GM18519 (cell line): Measurements from ENCODE around the gene STRIP2.
"Not testable (repeated sequence)": the region's sequence is repeated elsewhere in the genome, so short reads cannot be mapped to it uniquely, and the experiment has no call there.

Experiments used
- ATAC-seq: cut with Tn5 transposase; IDR thresholded peaks from one replicate; pipeline ENCODE4 v1.9.1; 2021; ENCODE audit warnings: mild to moderate bottlenecking, moderate library complexity; ENCODE audit not compliant: unreplicated experiment, low FRiP score

STRIP2 gene

DNA sequence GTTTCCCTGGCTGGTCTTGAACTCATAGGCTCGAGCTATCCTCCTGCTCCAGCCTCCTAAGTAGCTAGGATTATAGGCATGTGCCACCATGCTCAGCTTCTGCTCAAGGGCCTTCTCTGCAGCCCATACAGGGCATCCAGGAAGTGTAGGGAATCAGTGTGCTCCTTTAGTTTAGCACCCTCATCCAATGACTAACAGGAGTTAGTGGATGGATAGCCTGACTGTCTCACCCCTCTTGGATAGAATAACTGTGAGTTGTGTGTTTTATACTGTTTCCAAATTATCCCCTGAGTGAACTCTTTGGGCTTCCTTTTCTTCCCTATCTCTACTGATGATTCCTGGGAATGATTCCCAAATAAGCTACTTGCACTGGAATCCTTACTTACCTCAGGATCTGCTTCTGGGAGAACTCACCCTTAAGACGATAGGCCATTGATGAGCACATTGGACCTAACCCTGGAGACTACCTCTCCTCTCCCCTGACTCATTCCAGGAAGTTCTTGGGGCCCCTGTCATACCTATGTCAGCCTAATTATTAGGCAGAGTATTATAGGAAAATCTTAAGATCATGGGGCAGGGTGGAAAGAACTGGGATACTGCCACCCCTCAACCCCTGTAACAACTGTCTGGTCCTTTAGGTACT, 18.5 kb downstream of the STRIP2 start:
- no peak for ATAC-seq

DNA sequence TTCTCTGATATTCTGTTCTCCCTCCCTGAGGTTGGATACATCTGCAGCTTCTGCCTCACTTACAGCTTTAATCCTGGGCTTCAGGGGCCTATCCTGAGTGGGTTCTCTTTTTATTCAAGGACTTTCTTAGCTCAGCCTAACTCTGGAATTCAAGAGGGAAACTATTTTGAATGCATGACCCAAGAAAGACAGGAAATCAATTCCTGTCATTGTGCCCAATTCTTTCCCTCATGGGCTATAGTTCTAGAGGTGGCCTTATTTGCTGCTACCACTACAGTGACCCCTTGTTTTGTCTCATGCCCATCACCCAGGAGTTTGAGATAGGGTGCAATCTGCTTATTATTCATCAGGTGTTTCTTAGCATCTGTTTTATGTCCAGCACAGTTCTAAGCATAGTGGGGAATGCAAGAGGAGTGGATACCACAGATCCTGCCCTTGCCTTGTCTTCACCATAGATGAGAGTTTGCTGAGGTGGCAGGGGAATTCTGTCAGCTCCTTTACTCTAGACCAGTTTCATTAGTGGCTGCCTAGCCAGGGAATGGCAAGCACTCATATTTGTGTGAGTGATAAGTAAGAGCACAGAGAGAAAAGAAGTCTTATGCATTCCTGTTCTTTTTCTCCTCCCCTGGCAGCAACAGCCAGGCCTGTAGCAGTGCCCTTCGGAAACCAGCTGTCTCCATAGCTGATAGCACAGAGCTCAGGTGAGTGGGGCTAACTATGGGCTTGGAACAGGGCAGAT, 19.4 kb downstream of the STRIP2 start:
- no peak for ATAC-seq

DNA sequence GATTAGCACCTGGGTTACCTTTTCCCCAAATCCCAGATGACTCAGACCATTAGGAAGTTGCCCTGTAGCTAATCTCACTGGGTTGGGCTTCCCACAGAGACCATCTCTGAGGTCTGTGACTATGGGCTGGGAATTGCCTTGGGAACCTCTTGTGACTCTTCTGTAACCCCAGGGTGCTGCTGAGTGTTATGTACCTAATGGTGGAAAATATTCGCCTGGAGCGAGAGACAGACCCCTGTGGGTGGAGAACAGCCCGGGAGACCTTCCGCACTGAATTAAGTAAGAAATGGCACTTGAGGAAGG, 20.0 kb downstream of the STRIP2 start:
- no peak for ATAC-seq

DNA sequence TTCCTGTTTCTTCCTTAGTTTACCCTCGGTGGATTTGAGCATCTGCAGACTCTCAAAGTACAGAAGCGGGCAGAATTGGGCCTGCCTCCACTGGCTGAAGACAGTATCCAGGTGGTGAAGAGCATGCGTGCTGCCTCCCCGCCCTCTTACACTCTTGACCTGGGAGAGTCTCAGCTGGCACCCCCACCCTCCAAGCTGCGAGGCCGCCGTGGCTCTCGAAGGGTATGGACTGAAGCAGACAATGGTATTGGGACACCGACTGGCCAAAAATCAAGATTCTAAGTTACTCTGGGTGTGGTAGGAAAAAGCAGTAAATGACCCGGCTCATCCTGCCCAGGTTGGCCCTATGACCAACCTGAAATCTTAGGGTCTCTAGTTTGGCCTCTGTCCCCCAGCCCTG, 22.2 kb downstream of the STRIP2 start:
- no peak for ATAC-seq

DNA sequence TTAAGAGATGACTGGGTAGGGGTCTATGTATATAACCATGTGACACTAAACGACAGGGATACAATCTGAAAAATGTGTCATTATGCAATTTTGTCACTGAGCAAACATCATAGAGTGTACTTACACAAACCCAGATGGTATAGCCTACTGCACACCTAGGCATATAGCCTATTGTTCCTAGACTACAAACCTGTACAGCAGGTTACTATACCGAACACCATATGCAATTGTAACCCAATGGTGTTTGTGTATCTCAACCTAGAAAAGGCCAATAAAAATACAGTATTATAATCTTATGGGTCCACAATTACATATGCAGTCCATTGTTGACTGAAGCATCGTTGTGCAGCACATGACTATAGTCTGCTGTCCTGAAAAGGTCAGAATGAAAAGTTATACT, 22.9 kb downstream of the STRIP2 start:
- ATAC-seq, result no peak

DNA sequence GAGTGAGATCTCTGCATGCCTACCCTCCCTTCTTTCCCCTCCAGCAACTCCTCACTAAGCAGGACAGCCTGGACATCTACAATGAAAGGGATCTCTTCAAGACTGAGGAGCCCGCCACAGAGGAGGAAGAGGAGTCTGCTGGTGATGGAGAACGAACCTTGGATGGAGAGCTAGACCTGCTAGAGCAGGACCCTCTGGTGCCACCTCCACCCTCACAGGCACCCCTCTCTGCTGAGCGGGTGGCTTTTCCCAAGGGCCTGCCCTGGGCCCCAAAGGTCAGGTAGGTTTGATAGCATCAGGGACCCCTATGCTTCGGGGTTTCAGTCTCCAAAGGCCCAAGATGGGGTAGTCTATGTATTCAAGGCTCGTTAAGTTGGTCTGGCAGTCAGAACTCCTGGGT, 23.9 kb downstream of the STRIP2 start:
- ATAC-seq, result no peak

DNA sequence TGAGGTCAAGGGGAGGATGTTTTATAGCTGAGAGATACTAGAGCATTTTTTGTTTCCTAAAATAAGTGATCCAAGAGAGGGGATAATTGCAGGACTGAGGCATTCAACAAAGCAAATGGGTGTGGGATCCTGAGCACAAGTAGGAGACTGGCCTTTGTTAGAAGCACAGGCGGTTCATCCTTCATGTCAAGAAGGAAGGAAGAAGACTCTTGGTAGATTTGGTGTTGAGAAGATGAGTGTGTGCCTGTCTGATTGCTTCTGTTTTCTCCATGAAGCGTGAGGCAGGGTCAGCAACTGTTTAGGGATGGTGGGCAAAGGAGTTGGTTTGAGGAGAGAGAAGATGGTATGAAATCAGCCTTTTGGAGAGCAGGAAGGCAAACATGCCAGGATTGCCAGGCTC, 27.6 kb downstream of the STRIP2 start:
- no peak for ATAC-seq

DNA sequence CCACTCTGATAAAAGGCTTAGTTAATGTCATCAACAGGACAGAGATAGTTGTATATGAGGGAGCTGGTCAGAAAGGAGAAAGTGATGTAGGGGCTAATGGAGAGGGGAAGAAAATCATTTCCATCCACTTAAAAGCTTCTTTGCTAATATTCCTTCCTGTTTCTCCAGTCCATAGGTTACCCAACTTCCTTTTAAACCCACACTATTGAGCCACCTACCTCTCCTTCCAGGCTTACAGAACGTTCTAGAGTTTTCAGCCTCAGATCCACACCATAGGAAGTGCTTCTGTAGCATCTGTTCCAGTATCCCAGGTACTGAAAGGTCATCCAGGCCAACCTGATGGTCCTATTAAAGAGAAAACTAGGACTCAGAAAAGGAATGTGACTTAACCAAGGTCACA, 28.2 kb downstream of the STRIP2 start:
- ATAC-seq, result no peak

DNA sequence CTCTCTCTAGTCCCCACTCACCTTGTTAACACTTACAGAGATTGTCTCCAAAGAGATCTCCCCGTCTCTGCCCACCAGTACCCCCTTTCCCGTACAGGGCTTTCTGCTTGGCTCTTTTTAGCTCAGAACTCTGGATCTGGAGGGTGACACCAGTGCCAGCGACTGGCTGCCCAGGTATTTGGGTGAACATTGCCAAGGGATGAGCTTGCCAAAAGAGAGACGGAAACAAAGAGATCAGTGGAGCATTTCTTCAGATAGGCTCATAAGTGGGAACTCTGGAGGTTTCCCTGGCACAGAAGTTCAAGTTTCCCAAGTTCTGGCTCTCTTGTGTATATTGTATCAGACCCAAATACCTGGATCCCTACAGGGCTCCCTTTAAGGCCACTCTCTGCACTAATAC, 30.0 kb downstream of the STRIP2 start:
- ATAC-seq, result no peak

DNA sequence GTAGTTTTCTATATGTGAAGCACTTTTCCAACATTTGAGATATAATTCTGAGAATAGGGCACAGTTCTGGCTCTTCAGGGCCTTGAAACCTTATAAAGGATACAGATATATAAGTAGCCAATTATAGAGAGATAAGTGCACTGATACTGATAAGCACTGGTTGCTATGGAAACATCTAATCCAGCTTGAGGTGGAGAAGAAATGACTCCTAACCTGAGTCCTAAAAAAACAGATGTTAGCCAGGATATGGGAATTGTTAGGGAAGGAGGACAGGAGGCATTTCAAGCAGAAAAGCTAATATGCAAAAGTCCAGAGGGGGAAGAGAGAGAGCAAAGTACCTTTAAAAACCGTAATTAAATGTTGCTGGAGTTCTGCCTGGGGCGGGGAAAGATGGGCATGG, 30.8 kb downstream of the STRIP2 start:
- ATAC-seq, result no peak

DNA sequence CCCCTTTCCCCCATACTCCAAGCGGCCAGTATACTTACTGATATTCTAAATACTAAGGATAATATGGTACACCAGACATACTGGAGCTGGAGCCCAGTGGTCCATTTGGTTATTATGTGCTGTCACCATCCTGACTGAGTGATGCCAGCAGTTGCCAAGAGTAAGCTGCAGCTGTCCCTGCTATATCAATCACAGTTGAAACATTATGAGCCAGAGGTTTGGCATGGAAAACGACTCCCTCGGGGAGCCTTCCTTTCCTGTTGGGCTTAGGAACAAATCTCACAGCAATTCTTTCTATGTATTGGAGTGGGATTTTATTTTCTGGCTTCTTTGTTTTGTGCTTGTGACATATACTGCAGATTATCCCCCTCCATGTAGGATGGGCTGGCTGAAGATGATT, 32.6 kb downstream of the STRIP2 start:
- no peak for ATAC-seq

DNA sequence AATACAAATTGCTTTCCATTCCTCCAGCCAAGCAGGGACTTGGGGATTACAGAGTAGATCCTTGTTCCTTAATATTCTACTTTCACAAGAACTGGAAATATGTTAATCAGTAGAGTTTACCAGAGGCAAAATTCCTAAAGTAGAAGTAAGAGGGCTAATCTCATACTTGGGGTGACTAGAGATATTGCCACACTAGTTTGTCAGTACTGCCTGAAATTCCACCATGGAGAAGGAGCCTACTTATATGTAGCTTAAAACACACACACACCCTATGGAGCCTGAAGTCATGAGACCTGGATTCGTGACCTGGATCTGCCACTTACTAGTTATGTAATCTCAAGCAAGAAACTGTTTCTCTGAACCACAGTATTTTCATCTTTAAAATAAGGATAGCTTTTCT, 33.9 kb downstream of the STRIP2 start:
- no peak for ATAC-seq

DNA sequence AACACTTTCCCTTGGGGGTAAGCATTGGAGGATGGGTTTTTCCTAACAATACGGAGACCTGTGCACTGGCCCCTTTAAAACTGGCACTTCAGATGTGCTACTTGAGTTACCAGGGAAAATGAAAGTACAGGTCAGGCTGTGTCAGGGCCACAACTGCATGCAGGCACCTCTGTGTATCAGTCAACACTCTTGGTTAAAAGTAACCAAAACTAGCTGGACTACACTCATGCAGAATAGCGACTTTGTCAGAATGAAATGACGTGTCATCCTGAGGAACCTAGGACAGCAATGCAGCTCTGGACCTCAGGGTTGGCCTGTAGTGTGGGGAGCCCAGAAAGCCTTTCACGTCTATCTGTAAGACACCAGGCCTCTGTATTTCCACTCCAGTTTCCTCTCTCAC, 34.3 kb downstream of the STRIP2 start:
- no peak for ATAC-seq

DNA sequence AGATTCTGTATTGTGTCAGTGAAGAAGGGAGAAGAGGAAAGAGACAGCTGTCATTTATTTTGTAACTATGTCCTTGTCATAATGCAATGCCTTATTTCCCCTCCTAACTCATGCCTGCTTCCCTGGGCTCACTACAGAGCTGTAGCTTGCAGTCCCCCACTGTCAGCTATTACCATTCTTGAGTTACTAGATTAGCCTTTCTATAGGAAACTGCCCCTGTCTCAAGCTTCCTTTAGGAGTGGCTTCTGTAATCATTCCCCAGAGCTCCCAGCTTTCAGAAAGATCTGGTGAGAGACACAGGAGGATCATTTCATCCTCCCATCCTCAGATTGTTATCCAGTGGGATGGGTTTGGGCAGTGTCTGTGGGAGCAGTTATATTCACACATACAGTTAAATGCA, 35.7 kb downstream of the STRIP2 start:
- ATAC-seq, result no peak

DNA sequence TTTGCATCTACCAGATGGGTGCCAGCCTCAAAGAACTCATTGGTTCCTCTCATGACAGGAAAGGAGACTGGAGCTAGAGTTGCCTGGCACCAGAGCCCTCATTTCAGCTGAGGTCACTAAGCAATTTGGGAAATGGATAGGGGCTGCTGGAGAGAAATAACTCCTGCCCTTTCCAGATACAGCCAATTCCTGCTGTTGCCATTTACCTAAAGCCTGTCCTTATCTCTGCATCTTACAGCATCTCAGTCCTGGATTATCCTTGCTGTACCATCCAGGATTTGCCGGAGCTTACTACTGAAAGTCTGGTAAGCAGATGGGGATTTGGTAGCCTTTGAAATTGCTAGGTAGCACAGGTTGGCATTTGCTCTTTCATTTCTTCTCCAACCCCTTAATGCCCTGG, 36.2 kb downstream of the STRIP2 start:
- no peak for ATAC-seq

DNA sequence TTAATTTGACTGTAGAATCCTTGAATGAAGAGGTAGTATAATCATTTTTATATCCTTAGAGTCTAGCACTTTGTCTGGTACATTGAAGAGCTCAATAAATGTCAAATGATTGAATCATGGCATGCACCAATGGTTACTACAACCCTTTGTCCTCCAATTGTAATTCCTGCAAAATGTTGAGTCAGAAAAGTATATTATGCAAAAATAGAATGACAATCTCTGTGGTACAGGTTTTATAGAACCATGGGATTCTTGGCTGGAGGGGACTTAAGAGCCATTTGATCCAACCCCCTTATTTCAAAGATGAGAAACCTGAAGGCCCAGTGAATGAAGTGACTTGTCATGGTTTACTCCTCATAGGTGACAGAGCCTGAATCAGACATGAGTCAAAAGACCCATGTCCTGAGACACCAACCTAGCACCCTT, 37.2 kb downstream of the STRIP2 start:
- ATAC-seq, result no peak

DNA sequence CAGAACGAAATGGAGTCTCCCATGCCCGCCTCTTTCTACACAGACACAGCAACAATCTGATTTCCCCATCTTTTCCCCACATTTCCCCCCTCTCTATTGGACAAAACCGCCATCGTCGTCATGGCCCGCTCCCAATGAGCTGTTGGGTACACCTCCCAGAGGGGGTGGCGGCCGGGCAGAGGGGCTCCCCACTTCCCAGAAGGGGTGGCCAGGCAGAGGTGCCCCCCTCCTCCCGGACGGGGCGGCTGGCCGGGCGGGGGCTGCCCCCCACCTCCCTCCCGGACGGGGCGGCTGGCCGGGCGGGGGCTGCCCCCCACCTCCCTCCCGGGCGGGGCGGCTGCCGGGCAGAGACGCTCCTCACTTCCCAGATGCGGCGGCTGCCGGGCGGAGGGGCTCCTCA, 41.7 kb downstream of the STRIP2 start:
- not testable (repeated sequence) for ATAC-seq

DNA sequence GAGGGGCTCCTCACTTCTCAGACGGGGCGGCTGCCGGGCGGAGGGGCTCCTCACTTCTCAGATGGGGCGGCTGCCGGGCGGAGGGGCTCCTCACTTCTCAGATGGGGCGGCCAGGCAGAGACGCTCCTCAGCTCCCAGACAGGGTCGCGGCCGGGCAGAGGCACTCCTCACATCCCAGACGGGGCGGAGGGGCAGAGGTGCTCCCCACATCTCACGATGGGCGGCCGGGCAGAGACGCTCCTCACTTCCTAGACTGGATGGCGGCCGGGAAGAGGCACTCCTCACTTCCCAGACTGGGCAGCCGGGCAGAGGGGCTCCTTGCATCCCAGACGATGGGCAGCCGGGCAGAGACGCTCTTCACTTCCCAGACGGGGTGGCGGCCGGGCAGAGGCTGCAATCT, 42.2 kb downstream of the STRIP2 start:
- not testable (repeated sequence) for ATAC-seq

DNA sequence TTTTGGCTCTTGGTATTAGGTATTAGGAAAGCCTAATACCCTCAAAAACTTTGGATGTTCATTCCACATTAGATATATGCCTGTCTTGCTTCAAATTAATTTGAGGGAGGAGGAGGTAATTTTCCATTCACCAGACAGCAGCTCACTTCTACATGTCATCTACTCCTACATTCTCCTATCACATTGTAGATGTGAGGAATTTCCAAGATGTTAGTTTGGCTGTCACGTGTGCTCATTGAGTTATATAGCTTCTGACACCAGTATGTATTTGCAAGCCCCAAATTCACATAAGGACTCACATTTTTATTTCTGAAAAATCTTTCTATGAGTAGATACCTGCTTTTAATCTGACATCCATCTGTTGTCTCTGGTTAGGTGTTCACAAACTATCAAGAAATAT, 45.6 kb downstream of the STRIP2 start:
- no peak for ATAC-seq

DNA sequence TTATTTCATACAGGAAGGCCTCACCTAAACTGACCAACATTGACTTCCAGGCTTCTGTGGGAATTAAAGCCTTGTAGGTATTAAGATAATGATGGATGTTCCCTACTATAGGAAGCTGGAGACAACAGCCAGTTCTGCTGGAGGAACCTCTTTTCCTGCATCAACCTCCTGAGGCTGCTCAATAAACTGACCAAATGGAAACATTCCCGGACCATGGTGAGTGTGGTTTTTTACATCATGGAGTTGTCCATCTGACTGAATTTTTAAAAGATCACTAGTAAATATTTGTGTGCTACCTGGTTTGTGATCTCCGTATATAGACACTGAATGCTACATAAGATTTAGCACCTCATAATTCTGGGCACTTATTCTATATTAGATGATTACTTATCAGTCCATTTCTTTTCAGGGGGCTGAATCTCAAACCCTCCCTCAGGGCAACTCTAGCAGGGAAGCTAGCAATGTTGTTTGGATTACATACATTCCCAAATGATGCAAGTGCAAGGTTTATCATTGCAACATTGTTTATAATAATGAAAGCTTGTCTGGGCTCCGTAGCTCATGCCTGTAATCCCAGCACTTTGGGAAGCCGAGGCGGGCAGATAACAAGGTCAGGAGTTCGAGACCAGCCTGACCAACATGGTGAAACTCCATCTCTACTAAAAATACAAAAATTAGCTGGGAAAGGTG, 46.6 kb downstream of the STRIP2 start:
- no peak for ATAC-seq

DNA sequence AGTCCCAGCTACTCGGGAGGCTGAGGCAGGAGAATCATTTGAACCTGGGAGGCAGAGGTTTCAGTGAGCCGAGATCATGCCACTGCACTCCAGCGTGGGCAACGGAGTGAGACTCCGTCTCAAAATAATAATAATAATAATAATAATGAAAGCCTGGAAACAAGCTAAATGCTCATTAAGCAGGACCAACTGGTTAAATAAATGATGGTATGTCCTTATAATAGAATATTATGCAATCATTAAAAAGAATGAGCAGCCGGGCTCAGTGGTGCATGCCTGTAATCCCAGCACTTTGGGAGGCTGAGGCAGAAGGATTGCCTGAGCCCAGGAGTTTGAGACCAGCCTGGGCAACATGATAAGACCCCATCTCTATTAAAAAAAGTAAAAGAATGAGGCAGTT, 47.1 kb downstream of the STRIP2 start:
- ATAC-seq, result not testable (repeated sequence)

DNA sequence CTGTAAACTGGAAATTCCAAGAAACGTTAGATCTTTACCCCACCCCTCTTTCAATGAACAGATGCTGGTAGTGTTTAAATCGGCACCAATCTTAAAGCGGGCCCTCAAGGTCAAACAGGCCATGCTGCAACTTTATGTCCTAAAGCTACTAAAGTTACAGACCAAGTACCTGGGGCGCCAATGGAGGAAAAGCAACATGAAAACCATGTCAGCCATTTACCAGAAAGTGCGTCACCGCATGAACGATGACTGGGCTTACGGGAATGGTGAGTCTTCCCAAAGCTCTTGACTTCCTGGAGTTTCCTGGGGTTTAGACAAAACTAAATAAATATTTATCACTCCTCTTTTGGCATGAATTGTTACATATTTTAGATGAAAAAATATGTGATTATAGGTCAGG, 48.5 kb downstream of the STRIP2 start:
- no peak for ATAC-seq
